Measurements from ENCODE around the gene CEP19. TPM values are rescaled to one million over a fixed set of nuclear protein-coding genes. Genes with fewer than 3 reads are reported as not detected.

CEP19 gene
- total and polyA plus RNA-seq, 2 of the 4 experiments (the other 2 are of a cell fraction) = 1.1 to 1.4 TPM

DNA sequence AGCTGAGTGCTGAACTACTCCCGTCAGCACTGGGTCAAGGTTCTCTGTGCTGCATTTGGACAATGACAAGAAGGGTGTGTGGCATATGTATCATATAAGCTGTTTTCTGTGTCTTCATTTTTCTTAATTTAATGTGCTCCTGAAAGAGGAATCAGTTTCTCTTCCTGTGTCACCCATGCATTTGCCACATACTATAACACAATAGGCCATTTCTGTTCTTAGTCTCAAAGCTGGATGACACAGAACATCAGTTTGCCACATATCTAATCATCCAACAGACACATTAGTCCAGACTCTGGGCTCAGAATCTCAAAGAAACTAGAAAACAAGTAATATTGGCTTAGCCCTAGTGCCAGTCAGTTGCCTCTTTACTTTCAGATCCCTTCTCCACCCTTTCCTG lies 34.1 kb downstream of the CEP19 start:
- Histone ChIP-seq H3K18ac (ENCODE audit: low read depth, low read length) (no peak overlapping the region), H4K8ac (ENCODE audit: low read depth in 2 of 2, low read length in 2 of 2) (no peak overlapping the region), H3K56ac (ENCODE audit: extremely low read depth, insufficient read depth, low read length) (no peak overlapping the region), H3K27me3 (ENCODE audit: control insufficient read depth, insufficient read depth, low read length) (peaks cover 22% of the 10 kb centered on the region), H3K36me3 (ENCODE audit: control insufficient read depth, insufficient read depth, low read length) (no peaks in the 10 kb centered on the region), H2AFZ (replicated peaks; ENCODE audit: low read length, poor library complexity) (no peak overlapping the region), H3K4me2 (ENCODE audit: low read depth, low read length) (no peak overlapping the region), H2BK120ac (ENCODE audit: low read depth, low read length) (no peak overlapping the region), H2BK20ac (ENCODE audit: low read depth, low read length) (no peak overlapping the region), H4K5ac (ENCODE audit: low read depth, low read length) (no peak overlapping the region), H3K4me3 (ENCODE audit: insufficient read depth, low read depth, low read length) (no peak overlapping the region), H3K9me3 (ENCODE audit: control insufficient read depth, insufficient read depth, low read length) (no peaks in the 10 kb centered on the region), H2AK5ac (ENCODE audit: low read depth, low read length) (no peak overlapping the region), H2BK15ac (ENCODE audit: low read depth, low read length) (no peak overlapping the region), H3K9ac (ENCODE audit: low read depth, low read length) (no peak overlapping the region), H2AK9ac (replicated peaks; ENCODE audit: low read depth, low read length, poor library complexity) (no peak overlapping the region), H3K23ac (ENCODE audit: low read depth, low read length) (no peak overlapping the region), H3K4ac (ENCODE audit: low read depth, low read length) (no peak overlapping the region), H4K20me1 (ENCODE audit: insufficient read depth, low read length) (no peaks in the 10 kb centered on the region), H3K9me1 (ENCODE audit: insufficient read depth, low read length) (no peaks in the 10 kb centered on the region), H3K4me1 (ENCODE audit: control insufficient read depth, insufficient read depth, low read length) (no peaks in the 10 kb centered on the region), H3K79me1 (ENCODE audit: low read depth in 1 of 2, low read length in 2 of 2) (no peaks in the 10 kb centered on the region), H4K91ac (ENCODE audit: insufficient read depth, low read depth, low read length) (no peak overlapping the region), H3K14ac (replicated peaks; ENCODE audit: low read depth, low read length) (no peak overlapping the region), H2BK5ac (ENCODE audit: low read depth, low read length, poor library complexity, severe bottlenecking) (no peak overlapping the region), H3K27ac (ENCODE audit: insufficient read depth, low read length) (no peak overlapping the region)
- TF ChIP-seq MAZ (IDR thresholded peaks at IDR 0.05; ENCODE audit: borderline replicate concordance, low read depth, low read length) = no peak
- TF ChIP-seq CEBPB (IDR thresholded peaks at IDR 0.05; ENCODE audit: low read depth, low read length) = no peak
- TF ChIP-seq BHLHE40 (IDR thresholded peaks at IDR 0.05; ENCODE audit: low read depth, low read length) = no peak
- no peak for TF ChIP-seq RCOR1 (IDR thresholded peaks at IDR 0.05; ENCODE audit: insufficient replicate concordance, low read length)
- intact Hi-C loops (cut with micrococcal nuclease) = no loop called here
- CTCF ChIA-PET = interaction anchor here (1.3 kb wide), 1 partner anchor 68 kb away, joined by 3 read pairs; no protein-coding TSS in a partner anchor
- no CpG with 5 or more reads among the region's 1 CpG for WGBS, 2 experiments (ENCODE audit: extremely low coverage in 2 of 2, insufficient read length in 1 of 2)
- POLR2A ChIA-PET (ENCODE audit: unreplicated experiment) = no interaction called here
- no TSS peak for BruUV-seq (replicated peaks)
- no peak for ATAC-seq (ENCODE audit: low read depth)
- dilution Hi-C loops (cut with HindIII; ENCODE audit: low sequenced_read_pairs, unreplicated experiment) = no loop called here
- in situ Hi-C loops (cut with MboI; ENCODE audit: low sequenced_read_pairs) = no loop called here
- DNase-seq = no peak

Data from IMR-90 (cell line).